ENCODE measurements around the gene PKD2L1. TPM values are rescaled to one million over a fixed set of nuclear protein-coding genes. Genes with fewer than 3 reads are reported as not detected.

The PKD2L1 gene
- polyA plus RNA-seq, 1 experiment: not detected

GRCh38 chr10:100356067-100357017 is 26.3 kb upstream of the PKD2L1 start:
- TF ChIP-seq CTCF (IDR thresholded peaks at IDR 0.05; ENCODE audit: low read depth, low read length): no peak
- Histone ChIP-seq H3K9me3 (ENCODE audit: control insufficient read depth, insufficient read depth, low read length) (no peaks in the 10 kb centered on the region), H3K27ac (ENCODE audit: low read depth, low read length) (no peak overlapping the region), H3K27me3 (ENCODE audit: control insufficient read depth, insufficient read depth, low read length) (no peaks in the 10 kb centered on the region), H3K4me3 (ENCODE audit: low read depth, low read length) (no peak overlapping the region)
- DNase-seq (ENCODE audit: low read depth, low spot score): no peak
- CTCF ChIA-PET: no interaction called here
- POLR2A ChIA-PET: no interaction called here

- Histone ChIP-seq H3K9me3 (ENCODE audit: control insufficient read depth, insufficient read depth, low read length) (no peaks in the 10 kb centered on the region), H3K4me3 (ENCODE audit: low read depth, low read length) (no peak overlapping the region), H3K27me3 (ENCODE audit: control insufficient read depth, insufficient read depth, low read length) (no peaks in the 10 kb centered on the region), H3K27ac (ENCODE audit: low read depth, low read length) (no peak overlapping the region)
- no peak for TF ChIP-seq CTCF (IDR thresholded peaks at IDR 0.05; ENCODE audit: low read depth, low read length)
- CTCF ChIA-PET: interaction anchor here (1.4 kb wide), 1 partner anchor 11 kb away, joined by 3 read pairs; no protein-coding TSS in a partner anchor
- POLR2A ChIA-PET: no interaction called here
- DNase-seq (ENCODE audit: low read depth, low spot score): no peak
These were observed 25.1 kb upstream of the PKD2L1 start for GRCh38 chr10:100355086-100355485.

- H3K4me3 ChIP-seq (ENCODE audit: low read depth, low read length): no peak overlapping the region
- H3K9me3 ChIP-seq (ENCODE audit: control insufficient read depth, insufficient read depth, low read length): no peaks in the 10 kb centered on the region
- H3K27me3 ChIP-seq (ENCODE audit: control insufficient read depth, insufficient read depth, low read length): no peaks in the 10 kb centered on the region
- ChIA-PET CTCF (interaction anchor here (1.0 to 1.4 kb wide), 2 partner anchors 10 to 15 kb away, joined by 3 read pairs; no protein-coding TSS in a partner anchor), POLR2A (interaction anchor here (0.7 kb wide), 1 partner anchor 560 kb away, joined by 6 read pairs; no protein-coding TSS in a partner anchor)
- no peak for DNase-seq (ENCODE audit: low read depth, low spot score)
- TF ChIP-seq CTCF (IDR thresholded peaks at IDR 0.05; ENCODE audit: low read depth, low read length): no peak
- no peak overlapping the region for H3K27ac ChIP-seq (ENCODE audit: low read depth, low read length)
These were observed 23.9 kb upstream of the PKD2L1 start for GRCh38 chr10:100353770-100354485.

- TF ChIP-seq CTCF (IDR thresholded peaks at IDR 0.05; ENCODE audit: low read depth, low read length): no peak
- Histone ChIP-seq H3K4me3 (ENCODE audit: low read depth, low read length) (peak overlapping the region; percentile 86; the same call in 1 of the 2 replicates), H3K9me3 (ENCODE audit: control insufficient read depth, insufficient read depth, low read length) (no peaks in the 10 kb centered on the region; the same call in 1 of the 2 replicates), H3K27me3 (ENCODE audit: control insufficient read depth, insufficient read depth, low read length) (no peaks in the 10 kb centered on the region), H3K27ac (ENCODE audit: low read depth, low read length) (peak overlapping the region; percentile 21)
- ChIA-PET CTCF (interaction anchor here (0.9 to 16.3 kb wide), 2 partner anchors 80 to 168 kb away, joined by 3 to 381 read pairs; no protein-coding TSS in a partner anchor), POLR2A (interaction anchor here (1.2 kb wide), 1 partner anchor 23 kb away, joined by 4 read pairs; no protein-coding TSS in a partner anchor)
- no peak for DNase-seq (ENCODE audit: low read depth, low spot score)
These were observed 21.0 kb upstream of the PKD2L1 start for GRCh38 chr10:100350914-100351485.
